OCI-LY7 (cell line): Measurements from ENCODE around the gene CLPTM1.

Source experiments
- EZH2phosphoT487 ChIP-seq: fragments of 200-600 bp; sonication (generic); IDR thresholded peaks from 2 replicates; pipeline ENCODE4 v1.6.1; 2018; ENCODE audit warnings: low read depth, borderline replicate concordance, mild to moderate bottlenecking, mixed run types, antibody characterized with exemption, low read length, moderate library complexity, mixed read lengths
- TF ChIP-seq, protein P1 (sequence below): fragments of 200-600 bp; sonication (generic); conservative IDR thresholded peaks from 2 replicates; pipeline ENCODE4 v1.5.1; 2014; ENCODE audit warnings: mild to moderate bottlenecking, antibody characterized with exemption, low read length, moderate library complexity, mixed read lengths

DNA sequence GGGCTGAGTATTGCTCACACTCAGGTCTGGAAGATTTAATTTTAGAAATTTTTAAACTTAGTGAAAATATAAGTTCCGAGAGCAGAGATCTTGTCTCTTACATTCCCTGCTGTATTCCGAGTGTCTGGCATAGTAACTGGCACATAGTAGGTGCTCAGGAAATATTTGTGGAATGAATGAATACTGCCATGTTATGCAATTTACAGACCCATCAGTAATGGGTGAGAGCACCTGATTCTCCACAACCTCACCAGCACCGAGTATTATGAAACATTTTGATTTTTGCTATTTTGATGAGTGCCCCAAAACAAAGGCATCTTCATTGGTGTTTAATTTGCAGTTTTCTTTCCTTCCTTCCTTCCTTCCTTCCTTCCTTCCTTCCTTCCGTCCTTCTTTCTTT, 67.9 kb downstream of the CLPTM1 start:
- TF ChIP-seq, protein P1, sequence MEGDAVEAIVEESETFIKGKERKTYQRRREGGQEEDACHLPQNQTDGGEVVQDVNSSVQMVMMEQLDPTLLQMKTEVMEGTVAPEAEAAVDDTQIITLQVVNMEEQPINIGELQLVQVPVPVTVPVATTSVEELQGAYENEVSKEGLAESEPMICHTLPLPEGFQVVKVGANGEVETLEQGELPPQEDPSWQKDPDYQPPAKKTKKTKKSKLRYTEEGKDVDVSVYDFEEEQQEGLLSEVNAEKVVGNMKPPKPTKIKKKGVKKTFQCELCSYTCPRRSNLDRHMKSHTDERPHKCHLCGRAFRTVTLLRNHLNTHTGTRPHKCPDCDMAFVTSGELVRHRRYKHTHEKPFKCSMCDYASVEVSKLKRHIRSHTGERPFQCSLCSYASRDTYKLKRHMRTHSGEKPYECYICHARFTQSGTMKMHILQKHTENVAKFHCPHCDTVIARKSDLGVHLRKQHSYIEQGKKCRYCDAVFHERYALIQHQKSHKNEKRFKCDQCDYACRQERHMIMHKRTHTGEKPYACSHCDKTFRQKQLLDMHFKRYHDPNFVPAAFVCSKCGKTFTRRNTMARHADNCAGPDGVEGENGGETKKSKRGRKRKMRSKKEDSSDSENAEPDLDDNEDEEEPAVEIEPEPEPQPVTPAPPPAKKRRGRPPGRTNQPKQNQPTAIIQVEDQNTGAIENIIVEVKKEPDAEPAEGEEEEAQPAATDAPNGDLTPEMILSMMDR: no peak
- TF ChIP-seq EZH2phosphoT487: no peak
